HL-60 (cell line): ENCODE data around the gene TRMU.

Source experiments
- DNase-seq, 2 experiments: peaks; one replicate each; pipeline ENCODE4 v3.0.0-alpha.2; 2010 to 2020; ENCODE audit warnings: low read depth in 1 of 2, low spot score in 1 of 2
- H3K27ac ChIP-seq: fragments of 250-450 bp; sonication (Bioruptor Pico); replicated peaks from 2 replicates; pipeline ENCODE4 v1.5.1; 2020; ENCODE audit warnings: mild to moderate bottlenecking, moderate library complexity
- H3K27me3 ChIP-seq: fragments of 250-450 bp; sonication (Bioruptor Pico); 2 replicates; pipeline ENCODE4 v1.5.1; 2021; ENCODE audit warnings: mild to moderate bottlenecking, moderate library complexity; ENCODE audit not compliant: insufficient read depth, poor library complexity, severe bottlenecking
- H3K4me3 ChIP-seq: replicated peaks from 2 replicates; pipeline ENCODE4 v1.5.1; 2011; ENCODE audit warnings: mild to moderate bottlenecking, control low read depth, low read length; ENCODE audit not compliant: insufficient read depth
- CTCF ChIP-seq: IDR thresholded peaks from one replicate; pipeline ENCODE4 v1.5.1; 2011; ENCODE audit warnings: low read length, control low read depth, inconsistent platforms; ENCODE audit not compliant: insufficient read depth
- GABPA ChIP-seq: IDR thresholded peaks from 2 replicates; pipeline ENCODE4 v1.6.1; 2012; ENCODE audit warnings: low read depth
- POLR2AphosphoS5 ChIP-seq: IDR thresholded peaks from 2 replicates; pipeline ENCODE4 v1.6.1; 2012; ENCODE audit warnings: low read depth
- REST ChIP-seq: IDR thresholded peaks from 2 replicates; pipeline ENCODE4 v1.6.1; 2012; ENCODE audit warnings: low read depth; ENCODE audit not compliant: insufficient replicate concordance
- SPI1 ChIP-seq: IDR thresholded peaks from 2 replicates; pipeline ENCODE4 v1.6.1; 2012; ENCODE audit warnings: low read depth, mild to moderate bottlenecking, borderline replicate concordance

The TRMU gene

GRCh38 chr22:46376908-46377524 lies 41.5 kb downstream of the TRMU start:
- DNase-seq, result no peak
- peaks cover 8% of the 10 kb centered on the region for H3K27me3 ChIP-seq
- no peak overlapping the region for H3K4me3 ChIP-seq
- TF ChIP-seq GABPA (no peak), POLR2AphosphoS5 (no peak), SPI1 (no peak)
- H3K27ac ChIP-seq, result no peak overlapping the region

- TF ChIP-seq REST, result no peak
- TF ChIP-seq CTCF, result no peak
- TF ChIP-seq SPI1, result no peak
- no peak for TF ChIP-seq POLR2AphosphoS5
- TF ChIP-seq GABPA, result no peak
- Histone ChIP-seq H3K4me3 (no peak overlapping the region), H3K27ac (no peak overlapping the region), H3K27me3 (peaks cover 8% of the 10 kb centered on the region)
- no peak for DNase-seq
Observed at GRCh38 chr22:46377525-46378425, 42.3 kb downstream of the TRMU start.

GRCh38 chr22:46378426-46379065 lies 43.0 kb downstream of the TRMU start:
- H3K4me3 ChIP-seq, result no peak overlapping the region
- no peak for DNase-seq
- TF ChIP-seq SPI1 (no peak), REST (no peak)
- H3K27ac ChIP-seq, result no peak overlapping the region
- peaks cover 8% of the 10 kb centered on the region for H3K27me3 ChIP-seq

GRCh38 chr22:46379066-46379930 lies 43.8 kb downstream of the TRMU start:
- Histone ChIP-seq H3K27me3 (peaks cover 2% of the 10 kb centered on the region), H3K4me3 (no peak overlapping the region), H3K27ac (no peak overlapping the region)
- DNase-seq, result no peak
- TF ChIP-seq REST (no peak), SPI1 (no peak), CTCF (no peak), POLR2AphosphoS5 (no peak), GABPA (no peak)
